ENCODE results near the gene KCNH8. TPM values are rescaled to one million over a fixed set of nuclear protein-coding genes. Genes with fewer than 3 reads are reported as not detected.
A peak's percentile ranks its signal among the peaks of the same experiment; 100 is the strongest.
"Not testable (repeated sequence)": the region's sequence is repeated elsewhere in the genome, so short reads cannot be mapped to it uniquely, and the experiment has no call there.

KCNH8 gene
- polyA plus RNA-seq (2013, experiment 1 of 2; ENCODE audit: insufficient read length): not detected
- not detected for polyA plus RNA-seq (2013, experiment 2 of 2; ENCODE audit: insufficient read length)

GRCh38 chr3:19147905-19148767 lies at the start of gene KCNH8:
KCNH8 (plus strand) TSS chr3:19148510; CDS start chr3:19148720, 210 bp downstream.
- no peak for DNase-seq

GRCh38 chr3:19102654-19103290 lies 45.5 kb upstream of the KCNH8 start:
- DNase-seq: not testable (repeated sequence)

- DNase-seq: no peak
Measured at GRCh38 chr3:19103510-19103909, 44.8 kb upstream of the KCNH8 start.

DNA sequence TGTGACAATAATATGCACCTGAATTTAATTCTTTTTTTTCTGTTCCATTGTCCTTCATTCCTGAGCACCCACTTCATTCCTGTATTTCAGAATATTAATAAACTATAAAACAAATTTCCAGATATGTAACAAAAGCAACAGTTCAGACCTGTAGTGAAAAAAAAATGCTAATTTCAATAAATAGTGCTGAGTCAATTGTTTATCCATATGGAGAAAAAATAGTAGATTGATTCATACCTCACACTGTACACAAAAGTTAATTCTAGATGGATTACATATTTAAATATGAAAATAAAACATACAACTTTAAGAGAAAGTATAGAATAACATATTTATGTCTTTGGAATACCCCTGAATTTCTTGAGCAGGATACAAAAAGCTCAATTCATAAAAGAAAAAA lies 43.9 kb upstream of the KCNH8 start:
- DNase-seq: no peak

GRCh38 chr3:19105826-19106225 lies 42.5 kb upstream of the KCNH8 start:
- no peak for DNase-seq

DNA sequence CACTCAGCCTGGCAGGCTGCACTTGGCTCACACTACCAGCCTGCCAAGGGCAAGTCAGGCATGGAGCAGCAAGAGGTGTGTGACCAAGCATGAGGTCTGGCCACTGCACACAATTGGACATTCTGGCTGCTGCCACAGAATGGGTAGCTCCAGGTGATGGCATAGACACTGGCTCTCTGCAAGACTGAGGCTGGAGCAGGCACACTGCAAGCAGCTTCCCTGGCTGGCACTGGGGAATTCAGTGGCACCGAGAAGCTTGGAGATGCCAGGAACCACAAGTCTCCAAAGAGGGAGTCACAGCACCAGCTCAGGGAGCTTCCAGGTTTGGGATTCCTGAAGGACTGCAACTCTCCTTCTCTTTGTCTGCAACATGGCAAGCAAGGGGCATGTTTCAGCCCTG lies 42.0 kb upstream of the KCNH8 start:
- DNase-seq: no peak

DNA sequence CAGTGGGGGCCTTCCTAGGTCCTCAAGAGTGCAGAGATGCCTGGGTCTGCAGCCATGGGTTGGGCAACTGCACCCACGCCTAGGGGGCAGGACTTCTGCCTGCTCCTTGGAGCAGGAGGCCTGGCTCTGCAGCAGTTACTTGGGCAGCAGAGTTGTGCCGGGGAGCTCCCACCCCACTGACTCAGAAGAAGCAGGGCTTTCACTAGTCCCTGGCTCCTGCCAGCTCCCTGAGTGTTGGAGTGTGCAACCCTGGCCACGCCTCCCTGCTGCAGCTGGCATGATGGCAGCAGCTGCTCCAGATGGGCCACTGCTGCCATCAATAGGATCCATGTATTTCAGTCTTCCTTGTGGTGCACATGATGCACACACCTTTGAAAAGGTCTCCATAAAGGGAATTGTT lies 40.6 kb upstream of the KCNH8 start:
- DNase-seq: no peak

DNA sequence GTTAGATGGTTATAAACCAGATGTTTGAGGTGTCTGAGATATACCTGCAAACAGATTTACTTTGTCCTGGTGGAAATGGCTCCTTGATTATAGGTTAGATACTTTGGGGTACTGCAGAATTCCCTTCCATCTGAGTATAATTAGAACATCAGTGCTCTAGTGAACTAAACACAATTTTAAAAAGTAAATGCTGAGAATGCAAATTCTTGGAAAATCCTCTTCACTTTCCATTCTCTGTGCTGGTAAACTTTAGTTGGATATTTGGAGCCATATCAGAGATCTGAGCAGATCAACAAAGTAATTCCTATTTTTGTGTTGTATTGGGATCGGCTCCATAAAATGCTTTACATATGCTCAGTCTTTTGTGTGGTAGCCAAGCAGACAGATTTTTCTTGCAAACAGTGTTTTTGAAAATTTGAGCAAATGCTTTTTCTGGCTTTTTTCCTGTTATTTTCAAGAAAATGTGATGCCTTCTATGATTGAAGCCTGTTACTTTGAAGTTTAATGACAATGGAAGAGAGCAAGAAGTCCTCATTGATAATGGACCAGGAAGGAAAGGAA lies 37.9 kb upstream of the KCNH8 start:
- DNase-seq: no peak

GRCh38 chr3:19114461-19114860 lies 33.8 kb upstream of the KCNH8 start:
- DNase-seq: no peak

DNA sequence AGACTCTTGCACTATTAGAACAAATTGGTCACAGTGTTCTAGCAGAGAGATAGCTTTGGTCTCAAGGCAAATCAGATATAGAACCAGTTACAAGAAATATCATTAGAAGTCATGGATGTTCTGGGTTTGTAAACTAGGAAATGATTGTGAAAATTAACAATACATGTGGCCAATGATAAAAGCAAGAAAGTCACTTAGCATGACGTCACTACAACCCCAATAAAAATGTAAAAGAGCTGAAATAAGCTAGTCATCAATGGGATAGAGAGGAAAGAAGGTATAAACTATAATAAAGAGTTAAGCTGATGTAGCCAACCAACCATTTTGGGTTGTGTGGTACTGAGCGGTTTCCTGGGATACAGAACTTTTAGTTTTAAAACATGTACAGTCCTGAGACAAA lies 32.1 kb upstream of the KCNH8 start:
- no peak for DNase-seq

- DNase-seq: no peak
Measured at GRCh38 chr3:19124752-19125151, 23.6 kb upstream of the KCNH8 start.

DNA sequence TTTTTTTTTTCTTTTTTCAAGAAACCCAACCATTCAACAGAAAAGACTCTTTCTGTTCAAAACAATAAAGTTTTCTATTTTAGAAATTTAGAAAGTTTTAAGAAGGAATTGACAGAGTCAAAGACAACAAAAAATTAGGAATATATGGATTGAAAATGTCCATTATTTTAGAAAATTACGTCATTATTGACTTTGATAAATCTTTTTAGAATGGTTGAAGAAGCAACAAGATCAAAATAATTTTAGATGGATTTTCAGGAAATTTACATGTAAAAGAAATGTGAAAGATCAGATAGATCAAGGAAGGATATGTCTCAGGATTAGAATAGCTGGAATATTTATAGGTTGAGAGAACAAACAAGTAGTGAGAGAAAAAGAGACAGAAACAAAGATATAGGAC lies 8.4 kb upstream of the KCNH8 start:
- no peak for DNase-seq

DNA sequence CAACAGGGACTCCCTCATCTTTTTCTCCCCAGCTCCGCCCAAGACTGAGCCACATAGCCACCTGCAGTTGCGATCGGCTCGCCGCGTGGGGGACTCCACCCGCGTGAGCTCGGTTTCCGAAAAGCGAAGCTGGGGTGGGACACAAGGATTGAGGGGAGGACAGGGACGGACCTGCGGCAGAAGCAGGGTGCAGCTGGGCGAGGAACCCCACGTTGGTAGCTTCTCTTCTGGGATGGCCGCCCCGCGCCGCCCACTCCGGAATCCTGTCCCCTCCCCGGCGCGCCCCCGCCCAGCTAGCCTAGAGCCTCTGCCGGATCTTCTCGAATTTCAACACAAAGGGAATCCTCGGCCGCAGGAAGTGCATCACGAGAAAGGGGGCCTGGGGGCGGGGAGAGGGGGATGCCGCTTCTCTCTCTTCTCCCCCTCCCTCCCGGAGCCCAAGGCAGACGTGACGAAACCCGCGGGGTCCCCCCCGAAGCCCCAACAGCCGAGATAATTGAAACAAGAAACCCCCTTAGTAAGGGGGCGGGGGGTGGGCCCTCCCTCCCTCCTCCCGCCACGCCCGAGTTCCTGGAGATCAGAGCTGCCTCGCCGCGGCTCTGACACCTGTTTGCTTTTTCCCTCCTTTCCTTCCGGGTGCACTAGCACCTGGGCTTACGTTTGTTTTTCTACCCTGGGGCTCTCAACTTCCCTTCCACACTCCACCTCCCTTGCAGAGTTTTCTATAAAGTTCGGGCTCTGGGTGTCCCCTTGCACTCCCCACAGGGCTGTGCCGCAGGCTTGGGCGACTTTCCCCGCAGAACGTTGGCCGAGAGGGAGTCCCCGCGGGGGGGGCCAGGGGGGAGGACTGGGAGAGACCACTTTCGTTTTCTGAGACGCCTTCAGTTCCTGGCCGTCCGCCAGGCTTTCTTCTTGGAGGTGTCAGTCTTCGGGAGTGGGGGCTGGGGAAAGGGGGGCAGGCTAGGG lies 1.3 kb upstream of the KCNH8 start:
- peak; percentile 55 for DNase-seq

GRCh38 chr3:19148768-19149091 lies 420 bp downstream of the KCNH8 start:
- no peak for DNase-seq

DNA sequence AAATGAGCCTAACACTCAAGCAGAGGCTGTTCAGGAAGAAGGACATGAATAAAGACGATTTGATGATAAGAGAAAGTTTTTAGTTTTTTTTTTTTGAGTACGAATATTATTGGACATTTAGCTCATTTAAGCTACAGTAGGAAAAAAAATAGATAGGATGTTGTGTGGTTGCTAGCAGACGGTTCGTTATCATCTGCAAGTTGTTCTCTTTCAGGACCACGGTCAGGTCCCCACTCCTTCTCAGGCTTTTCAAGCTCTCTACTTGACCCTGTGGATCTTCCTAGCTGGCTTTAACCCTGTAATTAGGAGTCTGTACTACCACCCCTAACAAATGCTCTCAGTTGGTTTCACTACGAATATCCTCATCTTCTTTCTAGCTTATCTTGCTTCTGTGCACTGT lies 1.1 kb downstream of the KCNH8 start:
- peak; percentile 4 for DNase-seq

GRCh38 chr3:19151171-19151570 lies 2.9 kb downstream of the KCNH8 start:
- DNase-seq: no peak

GRCh38 chr3:19154693-19155250 lies 6.5 kb downstream of the KCNH8 start:
- DNase-seq: no peak

GRCh38 chr3:19155375-19155774 lies 7.1 kb downstream of the KCNH8 start:
- no peak for DNase-seq

DNA sequence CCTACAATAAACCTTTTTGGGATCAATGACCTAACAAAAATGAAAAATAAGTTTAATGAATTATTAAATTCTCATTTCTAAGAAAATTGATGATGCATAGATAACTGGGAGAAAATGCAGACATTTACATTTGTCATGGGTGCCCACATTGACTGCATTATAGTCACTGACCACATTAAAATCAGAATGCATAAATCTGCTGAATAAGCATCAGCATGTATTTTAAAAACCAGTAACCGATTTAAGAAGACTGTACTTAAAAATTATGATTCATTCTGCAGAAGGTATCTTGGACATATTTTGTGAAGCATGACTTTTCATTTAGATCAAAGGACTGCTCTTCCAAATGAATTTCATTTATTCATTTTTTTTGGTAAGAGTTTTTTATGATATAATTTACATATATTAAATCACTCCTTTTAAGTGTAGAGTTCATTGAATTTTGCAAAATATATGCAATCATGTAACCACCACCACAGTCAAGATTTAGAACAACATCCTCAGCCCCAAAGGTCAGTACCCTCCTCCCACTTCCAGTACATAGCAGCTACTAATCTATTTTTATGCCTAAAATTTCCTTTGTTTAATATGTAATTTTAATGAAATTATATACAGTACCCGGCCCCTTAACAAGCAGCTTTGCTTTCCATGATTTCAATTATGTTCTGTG lies 11.8 kb downstream of the KCNH8 start:
- DNase-seq: no peak

GRCh38 chr3:19165654-19166053 lies 17.3 kb downstream of the KCNH8 start:
- no peak for DNase-seq

- no peak for DNase-seq
Measured at GRCh38 chr3:19171794-19172193, 23.5 kb downstream of the KCNH8 start.

DNA sequence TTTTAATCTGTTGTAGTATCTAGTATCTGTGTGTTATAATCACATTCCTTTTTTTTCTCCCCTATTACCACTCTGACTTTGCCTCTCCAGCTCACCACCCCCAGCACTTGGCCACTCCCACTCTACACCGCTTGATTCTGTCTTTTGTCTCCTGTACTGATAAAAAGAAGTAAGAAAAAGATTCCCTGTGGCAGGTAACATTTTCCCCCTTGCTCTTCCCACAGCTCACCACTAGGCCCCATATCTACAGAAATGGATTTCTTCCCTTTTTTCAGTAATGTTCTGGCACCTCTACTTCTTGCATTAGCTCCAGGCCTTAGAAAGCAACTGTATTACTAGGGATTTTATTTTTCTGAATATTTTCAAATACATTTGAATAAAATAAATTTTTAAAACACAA lies 25.6 kb downstream of the KCNH8 start:
- DNase-seq: no peak

Data from fibroblast of skin of abdomen (primary cell).